ENCODE data around the gene DYDC1. TPM values are rescaled to one million over a fixed set of nuclear protein-coding genes. Genes with fewer than 3 reads are reported as not detected.
A peak's percentile ranks its signal among the peaks of the same experiment; 100 is the strongest.

The DYDC1 gene
- total and polyA plus RNA-seq, 2 of the 13 experiments (the other 11 are each of a cell fraction or from before 2014, with no cell fraction given), result not detected

DNA sequence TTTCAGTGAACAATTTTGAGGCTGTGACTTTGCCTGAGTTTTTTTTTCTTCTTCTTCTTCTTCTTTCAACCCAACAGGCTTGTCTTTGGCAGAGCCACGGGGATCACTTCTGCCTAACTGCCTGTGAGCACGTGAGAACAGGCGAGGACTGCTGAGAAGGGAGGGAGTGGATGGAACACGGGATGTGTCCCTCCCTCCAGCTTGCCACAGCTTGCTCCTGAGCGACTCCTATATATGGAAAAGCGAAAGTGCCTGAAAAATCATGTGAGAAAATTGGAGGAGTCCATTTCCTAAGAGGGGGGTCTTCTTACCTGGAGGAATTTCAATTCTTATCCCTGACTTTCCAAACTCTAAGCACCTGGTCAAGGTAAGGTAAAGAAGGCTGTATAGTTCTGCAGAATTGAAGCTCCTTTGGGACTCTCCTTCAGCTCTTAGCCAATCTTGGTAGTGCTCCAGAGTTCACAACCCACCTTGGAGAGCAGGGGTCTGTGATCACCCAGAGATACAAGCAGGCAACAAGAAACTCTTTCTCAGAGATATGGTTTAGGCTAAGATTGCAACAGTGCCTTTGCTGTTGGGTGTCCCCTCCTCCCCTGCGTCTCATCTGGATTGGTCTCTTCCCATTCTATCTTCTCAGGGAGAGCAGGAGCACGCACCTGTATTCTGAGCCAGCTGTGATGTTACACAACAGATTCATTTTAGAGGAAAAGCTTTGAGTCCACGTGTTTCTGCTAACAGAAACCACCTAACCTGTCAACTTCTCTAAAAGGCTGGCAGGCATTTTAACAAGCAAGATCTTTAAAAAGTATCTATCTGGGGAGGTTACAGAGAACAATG, 66.9 kb downstream of the DYDC1 start, which contains the start of gene MAT1A (continued):
- TF ChIP-seq, protein P1, sequence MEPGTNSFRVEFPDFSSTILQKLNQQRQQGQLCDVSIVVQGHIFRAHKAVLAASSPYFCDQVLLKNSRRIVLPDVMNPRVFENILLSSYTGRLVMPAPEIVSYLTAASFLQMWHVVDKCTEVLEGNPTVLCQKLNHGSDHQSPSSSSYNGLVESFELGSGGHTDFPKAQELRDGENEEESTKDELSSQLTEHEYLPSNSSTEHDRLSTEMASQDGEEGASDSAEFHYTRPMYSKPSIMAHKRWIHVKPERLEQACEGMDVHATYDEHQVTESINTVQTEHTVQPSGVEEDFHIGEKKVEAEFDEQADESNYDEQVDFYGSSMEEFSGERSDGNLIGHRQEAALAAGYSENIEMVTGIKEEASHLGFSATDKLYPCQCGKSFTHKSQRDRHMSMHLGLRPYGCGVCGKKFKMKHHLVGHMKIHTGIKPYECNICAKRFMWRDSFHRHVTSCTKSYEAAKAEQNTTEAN (CRISPR knock-in tag; conservative IDR thresholded peaks at IDR 0.05), result no peak
- TF ChIP-seq ZNF709 (CRISPR knock-in tag; IDR thresholded peaks at IDR 0.05) (no peak), ATF1 (CRISPR knock-in tag; IDR thresholded peaks at IDR 0.05) (no peak), ZMYM4 (CRISPR knock-in tag; IDR thresholded peaks at IDR 0.05) (peak; percentile 44), STAG1 (CRISPR knock-in tag; IDR thresholded peaks at IDR 0.05) (peak; percentile 21; the same call in 1 of the 2 replicates), MTF2 (CRISPR knock-in tag; IDR thresholded peaks at IDR 0.05; ENCODE audit: borderline replicate concordance) (no peak), KMT2B (CRISPR knock-in tag; IDR thresholded peaks at IDR 0.05) (peak; percentile 47; the same call in 1 of the 2 replicates), ELF4 (CRISPR knock-in tag; IDR thresholded peaks at IDR 0.05; ENCODE audit: borderline replicate concordance) (no peak), ZNF879 (CRISPR knock-in tag; IDR thresholded peaks at IDR 0.05) (no peak), KDM2A (CRISPR knock-in tag; IDR thresholded peaks at IDR 0.05; ENCODE audit: borderline replicate concordance, low read depth) (no peak), FOXM1 (CRISPR knock-in tag; IDR thresholded peaks at IDR 0.05) (no peak), GABPB1 (CRISPR knock-in tag; IDR thresholded peaks at IDR 0.05) (no peak), ZNF605 (CRISPR knock-in tag; IDR thresholded peaks at IDR 0.05) (no peak), STAT5B (CRISPR knock-in tag; IDR thresholded peaks at IDR 0.05) (no peak), ZBTB3 (CRISPR knock-in tag; IDR thresholded peaks at IDR 0.05; ENCODE audit: borderline replicate concordance, low read depth) (no peak), KDM5A (IDR thresholded peaks at IDR 0.05; ENCODE audit: borderline replicate concordance, low read length) (peak; percentile 35; the same call in 1 of the 2 replicates)
- TF ChIP-seq, protein P2, sequence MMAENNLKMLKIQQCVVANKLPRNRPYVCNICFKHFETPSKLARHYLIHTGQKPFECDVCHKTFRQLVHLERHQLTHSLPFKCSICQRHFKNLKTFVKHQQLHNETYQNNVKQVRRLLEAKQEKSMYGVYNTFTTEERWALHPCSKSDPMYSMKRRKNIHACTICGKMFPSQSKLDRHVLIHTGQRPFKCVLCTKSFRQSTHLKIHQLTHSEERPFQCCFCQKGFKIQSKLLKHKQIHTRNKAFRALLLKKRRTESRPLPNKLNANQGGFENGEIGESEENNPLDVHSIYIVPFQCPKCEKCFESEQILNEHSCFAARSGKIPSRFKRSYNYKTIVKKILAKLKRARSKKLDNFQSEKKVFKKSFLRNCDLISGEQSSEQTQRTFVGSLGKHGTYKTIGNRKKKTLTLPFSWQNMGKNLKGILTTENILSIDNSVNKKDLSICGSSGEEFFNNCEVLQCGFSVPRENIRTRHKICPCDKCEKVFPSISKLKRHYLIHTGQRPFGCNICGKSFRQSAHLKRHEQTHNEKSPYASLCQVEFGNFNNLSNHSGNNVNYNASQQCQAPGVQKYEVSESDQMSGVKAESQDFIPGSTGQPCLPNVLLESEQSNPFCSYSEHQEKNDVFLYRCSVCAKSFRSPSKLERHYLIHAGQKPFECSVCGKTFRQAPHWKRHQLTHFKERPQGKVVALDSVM (CRISPR knock-in tag; IDR thresholded peaks at IDR 0.05), result no peak
- TF ChIP-seq, protein P3, sequence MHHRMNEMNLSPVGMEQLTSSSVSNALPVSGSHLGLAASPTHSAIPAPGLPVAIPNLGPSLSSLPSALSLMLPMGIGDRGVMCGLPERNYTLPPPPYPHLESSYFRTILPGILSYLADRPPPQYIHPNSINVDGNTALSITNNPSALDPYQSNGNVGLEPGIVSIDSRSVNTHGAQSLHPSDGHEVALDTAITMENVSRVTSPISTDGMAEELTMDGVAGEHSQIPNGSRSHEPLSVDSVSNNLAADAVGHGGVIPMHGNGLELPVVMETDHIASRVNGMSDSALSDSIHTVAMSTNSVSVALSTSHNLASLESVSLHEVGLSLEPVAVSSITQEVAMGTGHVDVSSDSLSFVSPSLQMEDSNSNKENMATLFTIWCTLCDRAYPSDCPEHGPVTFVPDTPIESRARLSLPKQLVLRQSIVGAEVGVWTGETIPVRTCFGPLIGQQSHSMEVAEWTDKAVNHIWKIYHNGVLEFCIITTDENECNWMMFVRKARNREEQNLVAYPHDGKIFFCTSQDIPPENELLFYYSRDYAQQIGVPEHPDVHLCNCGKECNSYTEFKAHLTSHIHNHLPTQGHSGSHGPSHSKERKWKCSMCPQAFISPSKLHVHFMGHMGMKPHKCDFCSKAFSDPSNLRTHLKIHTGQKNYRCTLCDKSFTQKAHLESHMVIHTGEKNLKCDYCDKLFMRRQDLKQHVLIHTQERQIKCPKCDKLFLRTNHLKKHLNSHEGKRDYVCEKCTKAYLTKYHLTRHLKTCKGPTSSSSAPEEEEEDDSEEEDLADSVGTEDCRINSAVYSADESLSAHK (CRISPR knock-in tag; IDR thresholded peaks at IDR 0.05; ENCODE audit: borderline replicate concordance), result no peak
- TF ChIP-seq, protein P4, sequence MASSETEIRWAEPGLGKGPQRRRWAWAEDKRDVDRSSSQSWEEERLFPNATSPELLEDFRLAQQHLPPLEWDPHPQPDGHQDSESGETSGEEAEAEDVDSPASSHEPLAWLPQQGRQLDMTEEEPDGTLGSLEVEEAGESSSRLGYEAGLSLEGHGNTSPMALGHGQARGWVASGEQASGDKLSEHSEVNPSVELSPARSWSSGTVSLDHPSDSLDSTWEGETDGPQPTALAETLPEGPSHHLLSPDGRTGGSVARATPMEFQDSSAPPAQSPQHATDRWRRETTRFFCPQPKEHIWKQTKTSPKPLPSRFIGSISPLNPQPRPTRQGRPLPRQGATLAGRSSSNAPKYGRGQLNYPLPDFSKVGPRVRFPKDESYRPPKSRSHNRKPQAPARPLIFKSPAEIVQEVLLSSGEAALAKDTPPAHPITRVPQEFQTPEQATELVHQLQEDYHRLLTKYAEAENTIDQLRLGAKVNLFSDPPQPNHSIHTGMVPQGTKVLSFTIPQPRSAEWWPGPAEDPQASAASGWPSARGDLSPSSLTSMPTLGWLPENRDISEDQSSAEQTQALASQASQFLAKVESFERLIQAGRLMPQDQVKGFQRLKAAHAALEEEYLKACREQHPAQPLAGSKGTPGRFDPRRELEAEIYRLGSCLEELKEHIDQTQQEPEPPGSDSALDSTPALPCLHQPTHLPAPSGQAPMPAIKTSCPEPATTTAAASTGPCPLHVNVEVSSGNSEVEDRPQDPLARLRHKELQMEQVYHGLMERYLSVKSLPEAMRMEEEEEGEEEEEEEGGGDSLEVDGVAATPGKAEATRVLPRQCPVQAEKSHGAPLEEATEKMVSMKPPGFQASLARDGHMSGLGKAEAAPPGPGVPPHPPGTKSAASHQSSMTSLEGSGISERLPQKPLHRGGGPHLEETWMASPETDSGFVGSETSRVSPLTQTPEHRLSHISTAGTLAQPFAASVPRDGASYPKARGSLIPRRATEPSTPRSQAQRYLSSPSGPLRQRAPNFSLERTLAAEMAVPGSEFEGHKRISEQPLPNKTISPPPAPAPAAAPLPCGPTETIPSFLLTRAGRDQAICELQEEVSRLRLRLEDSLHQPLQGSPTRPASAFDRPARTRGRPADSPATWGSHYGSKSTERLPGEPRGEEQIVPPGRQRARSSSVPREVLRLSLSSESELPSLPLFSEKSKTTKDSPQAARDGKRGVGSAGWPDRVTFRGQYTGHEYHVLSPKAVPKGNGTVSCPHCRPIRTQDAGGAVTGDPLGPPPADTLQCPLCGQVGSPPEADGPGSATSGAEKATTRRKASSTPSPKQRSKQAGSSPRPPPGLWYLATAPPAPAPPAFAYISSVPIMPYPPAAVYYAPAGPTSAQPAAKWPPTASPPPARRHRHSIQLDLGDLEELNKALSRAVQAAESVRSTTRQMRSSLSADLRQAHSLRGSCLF (CRISPR knock-in tag; IDR thresholded peaks at IDR 0.05; ENCODE audit: borderline replicate concordance), result 0 out of 2 replicates have a peak, but pooled peaks have one; percentile 27

Data from HepG2 (cell line).